ENCODE measurements around the gene CCDC154.

- TF ChIP-seq CTCF (IDR thresholded peaks at IDR 0.05) (no peak), EZH2 (IDR thresholded peaks at IDR 0.05) (no peak)
Measured at GRCh38 chr16:1492082-1492922, 47.9 kb upstream of the CCDC154 start.
